Measurements from ENCODE around the gene MAD2L1.

GRCh38 chr4:120065974-120066516, 603 bp downstream of the MAD2L1 start:
- TF ChIP-seq, protein P1, sequence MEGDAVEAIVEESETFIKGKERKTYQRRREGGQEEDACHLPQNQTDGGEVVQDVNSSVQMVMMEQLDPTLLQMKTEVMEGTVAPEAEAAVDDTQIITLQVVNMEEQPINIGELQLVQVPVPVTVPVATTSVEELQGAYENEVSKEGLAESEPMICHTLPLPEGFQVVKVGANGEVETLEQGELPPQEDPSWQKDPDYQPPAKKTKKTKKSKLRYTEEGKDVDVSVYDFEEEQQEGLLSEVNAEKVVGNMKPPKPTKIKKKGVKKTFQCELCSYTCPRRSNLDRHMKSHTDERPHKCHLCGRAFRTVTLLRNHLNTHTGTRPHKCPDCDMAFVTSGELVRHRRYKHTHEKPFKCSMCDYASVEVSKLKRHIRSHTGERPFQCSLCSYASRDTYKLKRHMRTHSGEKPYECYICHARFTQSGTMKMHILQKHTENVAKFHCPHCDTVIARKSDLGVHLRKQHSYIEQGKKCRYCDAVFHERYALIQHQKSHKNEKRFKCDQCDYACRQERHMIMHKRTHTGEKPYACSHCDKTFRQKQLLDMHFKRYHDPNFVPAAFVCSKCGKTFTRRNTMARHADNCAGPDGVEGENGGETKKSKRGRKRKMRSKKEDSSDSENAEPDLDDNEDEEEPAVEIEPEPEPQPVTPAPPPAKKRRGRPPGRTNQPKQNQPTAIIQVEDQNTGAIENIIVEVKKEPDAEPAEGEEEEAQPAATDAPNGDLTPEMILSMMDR (conservative IDR thresholded peaks at IDR 0.05; ENCODE audit: low read depth, low read length): no peak
- TF ChIP-seq EZH2 (IDR thresholded peaks at IDR 0.05; ENCODE audit: borderline replicate concordance, low read depth, low read length, poor library complexity, severe bottlenecking): no peak

All from A673 (cell line).